Subcutaneous abdominal adipose tissue (tissue), 5 donors: ENCODE data around the gene PRKD1.
"Not testable (repeated sequence)": the region's sequence is repeated elsewhere in the genome, so short reads cannot be mapped to it uniquely, and the experiment has no call there.

Experiments
- H3K27ac ChIP-seq: one replicate; pipeline ENCODE4 v1.7.0; 2013; ENCODE audit warnings: low read depth, mild to moderate bottlenecking, inconsistent platforms, low read length, moderate library complexity
- H3K27me3 ChIP-seq, 5 donors: one replicate each; pipeline ENCODE4 v1.7.0; 2013; ENCODE audit warnings: low read length in 5 of 5, inconsistent platforms in 1 of 5; ENCODE audit not compliant: control insufficient read depth in 5 of 5, insufficient read depth in 4 of 5
- H3K36me3 ChIP-seq, 5 donors: one replicate each; pipeline ENCODE4 v1.7.0; 2013; ENCODE audit warnings: low read length in 5 of 5; ENCODE audit not compliant: control insufficient read depth in 5 of 5, insufficient read depth in 5 of 5
- H3K4me1 ChIP-seq, 5 donors: one replicate each; pipeline ENCODE4 v1.7.0; 2013; ENCODE audit warnings: low read length in 5 of 5, mild to moderate bottlenecking in 3 of 5, moderate library complexity in 1 of 5; ENCODE audit not compliant: control insufficient read depth in 5 of 5, insufficient read depth in 5 of 5
- H3K4me3 ChIP-seq, 5 donors: one replicate each; pipeline ENCODE4 v1.7.0; 2013; ENCODE audit warnings: low read length in 5 of 5, low read depth in 1 of 5
- H3K9ac ChIP-seq, 5 donors: one replicate each; pipeline ENCODE4 v1.7.0; 2013; ENCODE audit warnings: low read length in 5 of 5, mild to moderate bottlenecking in 4 of 5, moderate library complexity in 3 of 5
- H3K9me3 ChIP-seq, 5 donors: one replicate each; pipeline ENCODE4 v1.7.0; 2013; ENCODE audit warnings: low read length in 5 of 5; ENCODE audit not compliant: control insufficient read depth in 5 of 5
- donor health status: healthy.
- donor health status: healthy.
- donor health status: healthy.
- donor health status: healthy.
- donor health status: healthy.

The PRKD1 gene

DNA sequence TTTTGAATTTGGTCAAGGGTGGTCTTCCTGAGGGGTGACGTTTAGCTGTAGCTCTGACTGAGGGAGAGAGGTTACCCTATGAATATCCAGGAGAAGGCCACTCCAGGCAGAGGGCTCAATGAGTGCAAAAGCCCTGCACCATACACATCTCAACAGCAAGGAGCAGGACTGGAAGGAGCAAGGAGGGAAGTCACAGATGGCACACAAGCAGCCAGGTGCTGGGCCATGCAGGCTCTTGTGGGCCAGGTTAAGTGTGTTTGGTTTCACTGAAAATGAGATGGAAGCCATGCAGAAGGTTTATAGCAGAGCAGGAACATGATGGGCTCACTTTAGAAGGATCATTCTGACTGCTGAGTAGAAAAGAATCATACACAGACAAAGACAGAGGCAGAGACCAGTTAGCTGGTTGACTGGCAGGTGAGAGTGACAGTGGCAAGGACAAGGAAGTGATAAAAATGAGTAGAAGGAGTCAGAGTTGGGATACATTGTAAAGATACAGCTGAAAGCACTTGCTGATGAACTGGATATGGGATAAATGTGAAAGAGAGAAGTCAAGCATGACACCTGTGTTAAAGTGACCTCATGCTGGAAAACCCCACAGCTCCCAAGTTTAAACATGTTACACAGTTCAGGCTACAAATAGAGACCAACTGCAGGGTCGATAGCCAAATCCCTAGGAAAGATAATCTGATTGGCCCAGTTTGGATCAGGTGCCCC, 81.2 kb downstream of the PRKD1 start:
- Histone ChIP-seq H3K4me3 (no peak overlapping the region), H3K27me3 (no peaks in the 10 kb centered on the region), H3K27ac (no peak overlapping the region), H3K9ac (no peak overlapping the region), H3K9me3 (peaks cover 0 to under 1% (median 0%) of the 10 kb centered on the region in 5 donors), H3K4me1 (peaks cover 0 to 6% (median 0%) of the 10 kb centered on the region in 5 donors), H3K36me3 (no peaks in the 10 kb centered on the region)

DNA sequence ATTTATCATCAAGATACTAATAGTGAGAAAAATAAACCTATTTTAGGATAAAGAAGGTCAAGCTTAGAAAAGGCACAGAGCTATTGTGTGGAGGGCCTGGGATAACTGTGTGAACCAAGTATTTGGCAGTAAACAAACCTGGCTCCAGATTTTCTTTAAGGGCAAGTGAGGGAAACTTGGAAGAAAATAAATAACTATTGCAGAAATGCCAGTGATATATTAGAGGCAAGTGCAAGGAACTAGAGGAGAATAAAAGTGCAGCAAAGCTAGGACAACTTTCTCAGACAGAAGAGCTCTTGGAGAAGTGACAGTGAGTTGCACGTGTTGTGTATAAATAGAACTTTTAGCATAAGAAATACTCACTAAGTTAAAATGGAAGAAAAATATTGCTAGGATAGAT, 83.7 kb downstream of the PRKD1 start:
- Histone ChIP-seq H3K36me3 (no peaks in the 10 kb centered on the region), H3K9me3 (peaks cover 4 to 25% (median 23%) of the 10 kb centered on the region in 5 donors), H3K4me1 (peaks cover 0 to 6% (median 0%) of the 10 kb centered on the region in 5 donors), H3K4me3 (no peak overlapping the region), H3K27me3 (no peaks in the 10 kb centered on the region), H3K9ac (no peak overlapping the region), H3K27ac (no peak overlapping the region)

DNA sequence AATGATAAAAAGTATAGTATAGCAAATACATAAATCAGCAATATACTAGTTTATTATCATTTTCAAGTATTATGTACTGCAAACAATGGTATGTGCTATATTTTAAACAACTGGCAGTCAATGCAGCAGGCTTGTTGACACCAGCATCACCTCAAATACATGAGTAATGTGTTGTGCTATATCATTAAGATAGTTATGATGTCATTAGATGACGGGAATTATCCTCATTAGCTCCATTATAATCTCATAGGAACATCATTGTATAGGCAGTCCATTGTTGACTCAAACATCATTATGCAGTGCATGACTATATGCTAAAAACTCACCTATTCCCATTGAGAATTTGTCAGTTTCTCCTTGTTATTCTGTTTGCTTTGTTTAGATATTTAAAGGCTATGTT, 85.4 kb downstream of the PRKD1 start:
- Histone ChIP-seq H3K27me3 (no peaks in the 10 kb centered on the region), H3K4me1 (peaks cover 0 to 6% (median 0%) of the 10 kb centered on the region in 5 donors)

DNA sequence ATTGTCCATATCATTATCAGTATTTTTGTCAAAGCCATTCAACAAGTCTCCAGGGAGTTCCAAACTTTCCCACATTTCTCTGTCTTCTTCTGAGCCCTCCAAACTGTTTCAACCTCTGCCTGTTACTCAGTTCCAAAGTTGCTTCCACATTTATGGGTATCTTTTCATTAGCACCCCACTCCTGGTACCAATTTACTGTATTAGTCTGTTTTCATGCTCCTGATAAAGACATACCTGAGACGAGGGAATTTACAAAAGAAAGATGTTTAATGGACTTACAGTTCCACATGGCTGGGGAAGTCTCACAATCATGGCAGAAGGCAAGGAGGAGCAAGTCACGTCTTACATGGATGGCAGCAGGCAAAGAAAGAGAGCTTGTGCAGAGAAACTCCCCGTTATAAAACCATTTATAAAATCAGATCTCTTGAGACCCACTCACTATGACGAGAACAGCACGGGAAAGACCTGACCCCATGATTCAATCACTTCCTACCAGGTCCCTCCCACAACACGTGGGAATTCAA, 87.2 kb downstream of the PRKD1 start:
- not testable (repeated sequence) for H3K27me3 ChIP-seq, H3K27ac ChIP-seq, H3K9ac ChIP-seq, H3K36me3 ChIP-seq, H3K4me3 ChIP-seq, H3K4me1 ChIP-seq
- peaks cover 4 to 29% (median 25%) of the 10 kb centered on the region in 5 donors for H3K9me3 ChIP-seq

More for the DNA sequence above, 85.4 kb downstream of the PRKD1 start:
- Histone ChIP-seq H3K4me3 (no peak overlapping the region), H3K36me3 (no peaks in the 10 kb centered on the region), H3K9ac (no peak overlapping the region), H3K27ac (no peak overlapping the region), H3K9me3 (peaks cover 4 to 29% (median 25%) of the 10 kb centered on the region in 5 donors)

DNA sequence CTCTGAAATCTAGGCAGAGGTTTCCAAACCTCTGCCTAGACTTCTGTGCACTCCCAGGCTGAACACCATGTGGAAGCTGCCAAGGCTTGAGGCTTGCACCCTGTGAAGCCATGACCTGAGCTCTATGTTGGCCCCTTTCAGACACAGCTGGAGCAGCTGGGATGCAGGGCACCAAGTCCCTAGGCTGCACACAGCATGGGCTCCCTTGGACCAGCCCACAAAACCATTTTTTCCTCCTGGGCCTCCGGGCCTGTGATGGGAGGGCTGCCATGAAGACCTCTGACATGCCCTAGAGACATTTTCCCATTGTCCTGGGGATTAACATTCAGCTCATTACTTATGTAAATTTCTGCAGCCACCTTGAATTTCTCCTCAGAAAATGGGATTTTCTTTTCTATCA, 88.0 kb downstream of the PRKD1 start:
- not testable (repeated sequence) for H3K36me3 ChIP-seq, H3K4me1 ChIP-seq, H3K27me3 ChIP-seq, H3K4me3 ChIP-seq, H3K9ac ChIP-seq, H3K27ac ChIP-seq
- H3K9me3 ChIP-seq = peaks cover 4 to 29% (median 25%) of the 10 kb centered on the region in 5 donors

DNA sequence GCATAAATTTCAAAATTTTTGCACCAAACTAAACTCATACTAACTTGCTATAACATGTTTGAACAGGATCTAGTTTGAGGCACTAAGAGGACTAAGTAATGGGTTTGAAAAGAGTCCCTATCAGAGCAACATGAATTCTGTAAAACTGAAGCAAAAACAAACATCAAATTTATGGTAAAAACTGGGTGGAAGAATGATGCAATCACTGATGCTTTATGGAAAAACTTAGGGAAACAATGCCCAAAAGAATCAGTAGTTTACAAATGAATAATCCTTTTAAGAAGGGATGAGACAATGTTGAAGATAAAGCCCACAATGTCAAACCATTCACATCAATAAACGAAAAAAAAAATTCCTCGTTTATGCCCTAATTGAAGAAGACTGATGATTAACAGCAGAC, 88.9 kb downstream of the PRKD1 start:
- no peak overlapping the region for H3K27ac ChIP-seq
- peaks cover 4 to 29% (median 25%) of the 10 kb centered on the region in 5 donors for H3K9me3 ChIP-seq
- H3K27me3 ChIP-seq = no peaks in the 10 kb centered on the region
- no peak overlapping the region for H3K9ac ChIP-seq
- H3K36me3 ChIP-seq = no peaks in the 10 kb centered on the region
- peaks cover 0 to 1% (median 0%) of the 10 kb centered on the region in 5 donors for H3K4me1 ChIP-seq
- no peak overlapping the region for H3K4me3 ChIP-seq

DNA sequence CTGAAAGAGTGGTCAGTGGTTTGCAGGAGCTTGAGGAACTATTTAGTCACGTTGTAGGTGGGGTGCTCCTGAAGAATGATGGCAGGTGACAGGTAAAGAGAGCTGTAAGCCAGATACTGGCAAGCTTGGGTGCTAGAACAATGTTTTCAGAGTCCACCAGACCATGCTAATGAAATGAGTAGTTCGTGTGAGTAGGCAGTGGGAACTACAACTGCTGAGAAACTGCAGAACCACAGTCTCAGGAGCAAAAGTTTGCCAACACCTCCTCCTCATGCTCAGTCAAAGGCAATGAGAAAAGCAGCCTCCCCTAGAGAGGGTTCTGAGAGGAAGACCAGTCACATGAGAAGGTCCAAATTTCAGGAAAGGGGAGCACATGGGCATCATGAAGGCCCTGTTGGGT, 91.3 kb downstream of the PRKD1 start:
- Histone ChIP-seq H3K4me1 (no peaks in the 10 kb centered on the region), H3K9me3 (peaks cover 4 to 28% (median 24%) of the 10 kb centered on the region in 5 donors)

DNA sequence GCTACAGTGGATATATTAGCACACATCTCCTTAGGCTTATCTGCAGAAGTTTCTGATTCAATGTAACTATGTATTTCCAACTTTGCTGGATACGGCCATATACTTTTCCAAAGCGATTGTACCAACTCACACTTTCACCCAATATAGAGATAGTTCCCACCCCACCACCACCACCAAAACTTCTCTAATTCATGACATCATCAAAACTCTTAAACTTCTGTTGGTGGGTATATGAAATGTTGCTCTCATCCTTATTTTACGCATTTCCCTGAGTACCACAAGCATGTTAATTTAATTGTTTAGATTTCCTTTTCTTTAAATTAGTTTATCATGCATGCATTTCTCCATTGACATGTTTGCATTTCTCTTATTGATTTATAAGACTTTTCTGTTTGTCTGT, 95.6 kb downstream of the PRKD1 start:
- Histone ChIP-seq H3K4me1 (no peaks in the 10 kb centered on the region), H3K36me3 (no peaks in the 10 kb centered on the region), H3K9me3 (no peaks in the 10 kb centered on the region), H3K27me3 (no peaks in the 10 kb centered on the region), H3K9ac (no peak overlapping the region), H3K27ac (no peak overlapping the region), H3K4me3 (no peak overlapping the region)

More for the DNA sequence above, 91.3 kb downstream of the PRKD1 start:
- H3K27me3 ChIP-seq = no peaks in the 10 kb centered on the region
- no peaks in the 10 kb centered on the region for H3K36me3 ChIP-seq
- no peak overlapping the region for H3K4me3 ChIP-seq
- no peak overlapping the region for H3K9ac ChIP-seq
- H3K27ac ChIP-seq = no peak overlapping the region

DNA sequence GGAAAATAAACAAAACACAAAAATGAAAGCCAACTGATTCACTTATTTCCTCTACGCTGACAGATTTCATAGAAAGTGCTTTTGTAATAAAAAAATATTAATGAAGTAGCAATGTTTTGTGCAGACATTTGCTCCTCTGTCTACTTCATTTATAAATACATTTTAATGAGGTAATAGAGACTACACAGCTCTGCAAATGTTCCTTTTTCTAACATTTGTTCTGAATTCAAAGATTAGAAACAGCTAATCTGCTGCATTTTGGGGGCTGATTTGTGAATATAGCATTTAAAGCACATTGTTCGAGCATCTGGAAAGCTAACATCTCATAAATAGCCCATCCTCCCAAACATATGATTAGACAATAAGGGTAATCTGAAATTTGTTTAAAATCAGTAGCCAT, 97.8 kb downstream of the PRKD1 start:
- H3K27me3 ChIP-seq = no peaks in the 10 kb centered on the region
- no peaks in the 10 kb centered on the region for H3K36me3 ChIP-seq
- no peaks in the 10 kb centered on the region for H3K9me3 ChIP-seq
- no peak overlapping the region for H3K9ac ChIP-seq
- H3K27ac ChIP-seq = no peak overlapping the region
- H3K4me3 ChIP-seq = no peak overlapping the region
- H3K4me1 ChIP-seq = no peaks in the 10 kb centered on the region

DNA sequence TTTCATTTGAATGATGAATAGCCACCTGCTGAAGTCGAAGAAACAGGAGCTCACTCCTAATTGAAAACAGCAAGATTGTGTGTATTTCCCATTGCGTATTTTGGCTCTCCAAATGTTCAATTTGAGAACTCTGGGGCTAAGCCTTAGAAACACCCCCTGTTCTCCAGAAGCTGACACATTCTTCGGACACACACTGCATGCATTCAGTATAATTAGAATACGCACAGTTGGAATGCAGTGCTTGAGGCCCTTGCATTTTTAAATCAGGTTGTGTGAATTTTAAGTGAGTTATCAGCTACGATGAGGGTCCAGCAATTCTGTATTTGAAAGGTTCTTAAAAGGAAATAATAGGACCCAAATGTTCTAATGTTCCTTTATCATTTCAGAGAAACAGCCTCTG, 103.8 kb downstream of the PRKD1 start:
- H3K9me3 ChIP-seq = no peaks in the 10 kb centered on the region
- H3K4me3 ChIP-seq = no peak overlapping the region
- no peaks in the 10 kb centered on the region for H3K27me3 ChIP-seq
- peaks cover 0 to 16% (median 4%) of the 10 kb centered on the region in 5 donors for H3K4me1 ChIP-seq
- no peak overlapping the region for H3K9ac ChIP-seq
- H3K27ac ChIP-seq = no peak overlapping the region
- no peaks in the 10 kb centered on the region for H3K36me3 ChIP-seq
